HEK293 (cell line): ENCODE results near the gene SNRNP40.

ENCODE experiments used
- REST ChIP-seq: fragments of 450-650 bp; formaldehyde crosslinking; IDR thresholded peaks from 2 replicates; pipeline ENCODE4 v1.5.1; 2016; ENCODE audit warnings: missing biosample characterization, missing genetic modification characterization
- ZFP3 ChIP-seq: fragments of 450-650 bp; formaldehyde crosslinking; IDR thresholded peaks from 2 replicates; pipeline ENCODE4 v1.5.1; 2016; ENCODE audit warnings: low read depth, missing biosample characterization, missing genetic modification characterization
- ZFP37 ChIP-seq: fragments of 450-650 bp; formaldehyde crosslinking; IDR thresholded peaks from 2 replicates; pipeline ENCODE4 v1.5.1; 2016; ENCODE audit warnings: missing biosample characterization, missing genetic modification characterization
- ZNF146 ChIP-seq: fragments of 450-650 bp; formaldehyde crosslinking; IDR thresholded peaks from 2 replicates; pipeline ENCODE4 v1.5.1; 2016; ENCODE audit warnings: missing biosample characterization, missing genetic modification characterization
- TF ChIP-seq, protein P1 (sequence below): fragments of 450-650 bp; formaldehyde crosslinking; IDR thresholded peaks from 2 replicates; pipeline ENCODE4 v1.5.1; 2016; ENCODE audit warnings: missing biosample characterization, missing genetic modification characterization
- TF ChIP-seq, protein P2 (sequence below): fragments of 450-650 bp; formaldehyde crosslinking; IDR thresholded peaks from 2 replicates; pipeline ENCODE4 v1.5.1; 2016; ENCODE audit warnings: missing biosample characterization, missing genetic modification characterization
- TF ChIP-seq, protein P3 (sequence below): sonication (generic); formaldehyde crosslinking; IDR thresholded peaks from 2 replicates; pipeline ENCODE4 v1.8.1; 2022; ENCODE audit warnings: mild to moderate bottlenecking, moderate library complexity, missing genetic modification reagents

GRCh38 chr1:31302709-31303441 is 6.3 kb upstream of the SNRNP40 start:
- TF ChIP-seq ZFP3 (tag by site-specific recombination), result no peak
- TF ChIP-seq, protein P1, sequence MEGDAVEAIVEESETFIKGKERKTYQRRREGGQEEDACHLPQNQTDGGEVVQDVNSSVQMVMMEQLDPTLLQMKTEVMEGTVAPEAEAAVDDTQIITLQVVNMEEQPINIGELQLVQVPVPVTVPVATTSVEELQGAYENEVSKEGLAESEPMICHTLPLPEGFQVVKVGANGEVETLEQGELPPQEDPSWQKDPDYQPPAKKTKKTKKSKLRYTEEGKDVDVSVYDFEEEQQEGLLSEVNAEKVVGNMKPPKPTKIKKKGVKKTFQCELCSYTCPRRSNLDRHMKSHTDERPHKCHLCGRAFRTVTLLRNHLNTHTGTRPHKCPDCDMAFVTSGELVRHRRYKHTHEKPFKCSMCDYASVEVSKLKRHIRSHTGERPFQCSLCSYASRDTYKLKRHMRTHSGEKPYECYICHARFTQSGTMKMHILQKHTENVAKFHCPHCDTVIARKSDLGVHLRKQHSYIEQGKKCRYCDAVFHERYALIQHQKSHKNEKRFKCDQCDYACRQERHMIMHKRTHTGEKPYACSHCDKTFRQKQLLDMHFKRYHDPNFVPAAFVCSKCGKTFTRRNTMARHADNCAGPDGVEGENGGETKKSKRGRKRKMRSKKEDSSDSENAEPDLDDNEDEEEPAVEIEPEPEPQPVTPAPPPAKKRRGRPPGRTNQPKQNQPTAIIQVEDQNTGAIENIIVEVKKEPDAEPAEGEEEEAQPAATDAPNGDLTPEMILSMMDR, result no peak
- no peak for TF ChIP-seq ZNF146 (tag by site-specific recombination)
- TF ChIP-seq, protein P2, sequence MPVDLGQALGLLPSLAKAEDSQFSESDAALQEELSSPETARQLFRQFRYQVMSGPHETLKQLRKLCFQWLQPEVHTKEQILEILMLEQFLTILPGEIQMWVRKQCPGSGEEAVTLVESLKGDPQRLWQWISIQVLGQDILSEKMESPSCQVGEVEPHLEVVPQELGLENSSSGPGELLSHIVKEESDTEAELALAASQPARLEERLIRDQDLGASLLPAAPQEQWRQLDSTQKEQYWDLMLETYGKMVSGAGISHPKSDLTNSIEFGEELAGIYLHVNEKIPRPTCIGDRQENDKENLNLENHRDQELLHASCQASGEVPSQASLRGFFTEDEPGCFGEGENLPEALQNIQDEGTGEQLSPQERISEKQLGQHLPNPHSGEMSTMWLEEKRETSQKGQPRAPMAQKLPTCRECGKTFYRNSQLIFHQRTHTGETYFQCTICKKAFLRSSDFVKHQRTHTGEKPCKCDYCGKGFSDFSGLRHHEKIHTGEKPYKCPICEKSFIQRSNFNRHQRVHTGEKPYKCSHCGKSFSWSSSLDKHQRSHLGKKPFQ (tag by site-specific recombination), result no peak
- no peak for TF ChIP-seq REST (tag by site-specific recombination)
- TF ChIP-seq ZFP37 (tag by site-specific recombination), result no peak
- TF ChIP-seq, protein P3, sequence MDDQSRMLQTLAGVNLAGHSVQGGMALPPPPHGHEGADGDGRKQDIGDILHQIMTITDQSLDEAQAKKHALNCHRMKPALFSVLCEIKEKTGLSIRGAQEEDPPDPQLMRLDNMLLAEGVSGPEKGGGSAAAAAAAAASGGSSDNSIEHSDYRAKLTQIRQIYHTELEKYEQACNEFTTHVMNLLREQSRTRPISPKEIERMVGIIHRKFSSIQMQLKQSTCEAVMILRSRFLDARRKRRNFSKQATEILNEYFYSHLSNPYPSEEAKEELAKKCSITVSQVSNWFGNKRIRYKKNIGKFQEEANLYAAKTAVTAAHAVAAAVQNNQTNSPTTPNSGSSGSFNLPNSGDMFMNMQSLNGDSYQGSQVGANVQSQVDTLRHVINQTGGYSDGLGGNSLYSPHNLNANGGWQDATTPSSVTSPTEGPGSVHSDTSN (CRISPR knock-in tag), result no peak
